ENCODE data around the gene LRRTM3. TPM values are rescaled to one million over a fixed set of nuclear protein-coding genes. Genes with fewer than 3 reads are reported as not detected.

The LRRTM3 gene
- polyA plus RNA-seq, 2 of the 4 experiments (the other 2 are of a cell fraction), result not detected

- WGBS (ENCODE audit: missing lambda C conversion rate), result 5% methylated on average over 3 of the region's 3 CpGs
- ChIA-PET CTCF (no interaction called here), POLR2A (no interaction called here)
- Histone ChIP-seq H3K4me3 (no peak overlapping the region), H3K9me3 (no peaks in the 10 kb centered on the region), H3K4me2 (no peak overlapping the region), H3K4me1 (no peaks in the 10 kb centered on the region), H3K27ac (no peak overlapping the region)
- FAIRE-seq (no peak), ATAC-seq (no peak), DNase-seq (ENCODE audit: low read depth in 1 of 2, low spot score in 1 of 2) (no peak)
- no peak for TF ChIP-seq MAFK (IDR thresholded peaks at IDR 0.05; ENCODE audit: partially characterized antibody)
- TF ChIP-seq CTCF (IDR thresholded peaks at IDR 0.05), result no peak
- no peak for TF ChIP-seq JUN (IDR thresholded peaks at IDR 0.05)
- TF ChIP-seq HES2 (IDR thresholded peaks at IDR 0.05), result no peak
- no peak for TF ChIP-seq ZC3H11A (IDR thresholded peaks at IDR 0.05)
- no peak for TF ChIP-seq RCOR1 (IDR thresholded peaks at IDR 0.05; ENCODE audit: low read depth, low read length)
- TF ChIP-seq SMC3 (IDR thresholded peaks at IDR 0.05), result no peak
- TF ChIP-seq HOXA7 (CRISPR knock-in tag; IDR thresholded peaks at IDR 0.05), result no peak
- TF ChIP-seq TFCP2L1 (CRISPR knock-in tag; IDR thresholded peaks at IDR 0.05), result no peak
- no peak for TF ChIP-seq ZNF302 (CRISPR knock-in tag; IDR thresholded peaks at IDR 0.05)
These were observed 175.1 kb downstream of the LRRTM3 start for GRCh38 chr10:67100951-67101350.

GRCh38 chr10:67107670-67108069 lies 181.8 kb downstream of the LRRTM3 start:
- 66% methylated on average over 3 of the region's 3 CpGs for WGBS (ENCODE audit: missing lambda C conversion rate)
- Histone ChIP-seq H3K4me1 (no peaks in the 10 kb centered on the region), H3K4me3 (no peak overlapping the region), H3K27ac (no peak overlapping the region), H3K4me2 (no peak overlapping the region), H3K9me3 (no peaks in the 10 kb centered on the region)
- ChIA-PET CTCF (no interaction called here), POLR2A (no interaction called here)
- ATAC-seq, result no peak
- FAIRE-seq, result no peak
- TF ChIP-seq KDM5A (IDR thresholded peaks at IDR 0.05) (no peak), ZC3H11A (IDR thresholded peaks at IDR 0.05) (no peak)
- no peak for DNase-seq (ENCODE audit: low read depth in 1 of 2, low spot score in 1 of 2)

- POLR2A ChIA-PET, result no interaction called here
- Histone ChIP-seq H3K4me3 (no peak overlapping the region), H3K9me3 (no peaks in the 10 kb centered on the region), H3K4me1 (no peaks in the 10 kb centered on the region; the same call in 2 of the 3 replicates), H3K27ac (no peak overlapping the region), H3K4me2 (no peak overlapping the region)
- ATAC-seq (no peak), FAIRE-seq (no peak), DNase-seq (ENCODE audit: low read depth in 1 of 2, low spot score in 1 of 2) (no peak)
- CTCF ChIA-PET, result no interaction called here
- TF ChIP-seq HEYL (CRISPR knock-in tag; IDR thresholded peaks at IDR 0.05), result no peak
- no peak for TF ChIP-seq USF2 (IDR thresholded peaks at IDR 0.05)
- no peak for TF ChIP-seq POLR2AphosphoS2 (conservative IDR thresholded peaks at IDR 0.05; ENCODE audit: low read length)
- no peak for TF ChIP-seq TFCP2L1 (CRISPR knock-in tag; IDR thresholded peaks at IDR 0.05)
- no peak for TF ChIP-seq ZNF302 (CRISPR knock-in tag; IDR thresholded peaks at IDR 0.05)
- TF ChIP-seq JUN (IDR thresholded peaks at IDR 0.05), result no peak
These were observed 184.4 kb downstream of the LRRTM3 start for GRCh38 chr10:67110286-67110685.

GRCh38 chr10:67112765-67113164 lies 186.9 kb downstream of the LRRTM3 start:
- ChIA-PET CTCF (no interaction called here), POLR2A (no interaction called here)
- FAIRE-seq, result no peak
- Histone ChIP-seq H3K4me1 (peaks cover 7% of the 10 kb centered on the region; the same call in 2 of the 3 replicates), H3K9me3 (no peaks in the 10 kb centered on the region), H3K27ac (no peak overlapping the region), H3K4me3 (no peak overlapping the region), H3K4me2 (no peak overlapping the region)
- TF ChIP-seq ZNF302 (CRISPR knock-in tag; IDR thresholded peaks at IDR 0.05) (no peak), MAZ (IDR thresholded peaks at IDR 0.05; ENCODE audit: borderline replicate concordance, low read depth, low read length) (no peak), RNF2 (IDR thresholded peaks at IDR 0.05; ENCODE audit: borderline replicate concordance, low read depth) (no peak), CHD4 (IDR thresholded peaks at IDR 0.05; ENCODE audit: borderline replicate concordance) (no peak)
- 48% methylated on average over 1 of the region's 1 CpG for WGBS (ENCODE audit: missing lambda C conversion rate)
- no peak for ATAC-seq
- no peak for DNase-seq (ENCODE audit: low read depth in 1 of 2, low spot score in 1 of 2)
